GM18907 (cell line): Measurements from ENCODE around the gene MYLK.

ENCODE experiments used
- ATAC-seq: cut with Tn5 transposase; IDR thresholded peaks from one replicate; pipeline ENCODE4 v1.9.1; 2021; ENCODE audit warnings: mild to moderate bottlenecking, moderate library complexity; ENCODE audit not compliant: unreplicated experiment

Gene MYLK

DNA sequence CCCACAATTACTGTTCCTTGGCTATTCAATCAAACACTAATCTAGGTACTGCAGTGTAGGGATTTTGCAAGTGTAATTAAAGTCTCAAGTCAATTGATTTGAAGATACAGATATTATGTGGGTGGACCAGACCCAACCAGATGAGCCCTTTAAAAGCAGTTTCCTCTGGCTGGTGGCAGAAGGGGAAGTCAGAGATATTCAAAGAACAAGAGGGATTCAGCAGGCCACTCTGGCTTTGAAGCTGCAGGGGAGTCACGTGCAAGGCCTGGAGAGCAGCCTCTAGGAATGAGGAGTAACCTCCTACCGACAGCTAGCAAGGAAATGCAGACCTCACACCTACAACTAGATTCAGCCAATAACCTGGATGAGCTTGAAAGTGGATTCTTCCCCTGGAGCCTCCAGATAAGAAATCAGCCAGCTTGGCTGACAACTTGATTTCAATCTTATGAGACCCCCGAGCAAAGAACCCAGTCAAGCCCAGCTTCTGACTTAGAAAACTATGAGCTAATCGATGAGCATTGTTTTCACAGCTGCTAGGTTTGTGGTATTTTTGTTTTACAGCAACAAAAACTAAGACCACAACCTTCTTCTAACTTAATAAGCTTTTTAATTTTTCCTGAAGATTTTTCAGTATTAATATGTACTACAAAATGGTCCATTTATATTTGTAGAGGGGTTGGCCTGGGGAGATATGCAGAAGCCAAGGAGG, 312.7 kb downstream of the MYLK start:
- no peak for ATAC-seq

DNA sequence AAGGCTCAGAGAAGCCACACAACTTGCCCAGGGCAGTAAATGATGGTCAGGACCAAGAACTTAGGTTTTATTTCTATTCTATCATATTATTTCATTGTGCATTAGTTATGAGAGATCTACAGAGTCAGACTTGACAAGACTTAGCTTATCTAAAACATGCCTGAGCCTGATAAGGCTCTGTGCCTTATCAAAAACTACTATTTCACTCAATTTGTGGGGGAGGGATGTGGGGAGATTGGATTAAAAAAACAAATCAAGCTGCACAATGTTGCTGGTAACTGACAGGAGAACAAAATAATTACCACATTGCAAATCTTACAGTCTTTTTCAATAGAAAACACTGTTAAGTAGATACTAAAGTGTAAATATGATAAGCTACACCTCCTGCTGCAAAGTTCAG, 315.3 kb downstream of the MYLK start:
- no peak for ATAC-seq

DNA sequence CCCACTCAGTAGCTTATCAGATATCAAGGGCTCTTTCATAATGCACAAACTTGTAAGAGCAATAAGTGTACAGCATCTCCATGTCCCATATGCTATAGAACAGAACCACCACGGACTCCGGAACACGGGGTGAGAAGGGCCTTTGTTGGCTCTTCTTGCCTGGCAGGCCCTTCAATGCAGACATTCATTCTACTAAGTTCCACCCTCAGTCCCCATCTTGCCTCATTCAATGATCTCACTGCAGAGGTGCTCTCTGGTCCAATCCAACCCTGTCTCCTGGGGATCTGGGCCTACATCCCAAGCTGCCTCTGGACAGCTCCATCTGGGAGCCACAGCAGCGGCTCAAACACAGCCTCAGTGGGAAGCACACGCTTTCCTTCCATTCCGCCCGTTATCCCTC, 316.1 kb downstream of the MYLK start:
- no peak for ATAC-seq

DNA sequence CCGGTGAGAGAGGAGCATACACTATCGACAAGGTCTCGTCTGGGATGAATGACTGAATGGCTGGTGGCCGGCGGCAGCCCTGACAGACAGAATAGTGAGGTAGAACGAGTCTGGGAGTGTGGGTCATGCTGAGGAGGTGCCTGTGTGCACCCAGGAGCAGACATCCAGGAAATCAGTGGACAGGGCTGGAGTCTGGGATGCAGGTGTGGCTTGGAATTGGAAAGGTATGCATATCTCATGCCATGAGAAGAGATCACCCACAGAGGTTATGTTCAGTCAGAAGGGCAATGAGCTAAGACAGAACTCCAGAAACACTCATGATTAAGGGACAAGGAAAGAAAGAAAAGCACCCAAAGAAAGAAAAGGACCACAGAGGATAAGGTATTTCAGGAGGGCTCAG, 320.1 kb downstream of the MYLK start:
- no peak for ATAC-seq

DNA sequence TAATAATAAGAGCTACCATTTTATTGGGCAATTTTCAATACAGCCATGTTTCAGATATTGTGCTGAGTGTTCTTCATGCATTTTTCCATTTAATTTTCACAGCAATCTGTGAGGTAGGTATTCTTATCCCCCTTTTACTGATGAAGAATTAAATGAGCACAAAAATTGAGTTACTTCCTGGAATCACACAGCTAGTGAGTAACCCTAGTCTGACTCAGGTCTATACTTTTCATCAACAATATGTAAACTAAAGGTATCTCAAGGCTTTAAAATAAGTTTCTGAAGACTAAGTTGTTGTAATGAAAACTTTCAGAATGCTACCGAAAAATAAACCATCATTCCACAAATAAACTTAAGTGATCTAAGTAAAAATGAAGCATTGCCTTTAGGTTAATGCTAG, 321.6 kb downstream of the MYLK start:
- ATAC-seq: no peak

DNA sequence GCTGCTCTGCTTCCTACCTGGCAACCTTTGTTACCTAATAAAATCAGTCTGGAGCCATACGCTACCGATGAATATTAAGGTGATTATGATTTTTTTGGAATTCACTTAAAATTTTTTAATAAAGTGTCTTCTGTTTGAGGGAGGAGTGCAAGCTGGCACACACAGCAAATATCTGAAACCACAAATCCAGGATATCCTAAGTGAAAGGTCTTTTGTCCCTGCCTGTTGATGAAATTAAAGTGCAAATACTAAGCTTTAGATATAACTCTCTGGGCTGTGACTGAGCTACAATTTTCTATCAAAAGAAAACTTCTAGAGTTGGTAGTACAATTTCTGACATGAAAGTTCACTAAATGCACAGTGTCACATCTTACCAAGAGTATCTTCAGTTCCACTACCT, 322.9 kb downstream of the MYLK start:
- ATAC-seq: no peak
